ENCODE data around the gene MTRR. TPM values are rescaled to one million over a fixed set of nuclear protein-coding genes. Genes with fewer than 3 reads are reported as not detected.

Gene MTRR
- total and polyA plus RNA-seq, 9 of the 15 experiments (the other 6 are each of a cell fraction or from before 2014, with no cell fraction given): 39.3 to 84.6 (median 66.2) TPM

GRCh38 chr5:7868773-7869473, at the start of gene MTRR, which contains the start of gene FASTKD3 (continued):
- TF ChIP-seq HDAC3 (IDR thresholded peaks at IDR 0.05; ENCODE audit: borderline replicate concordance, partially characterized antibody): no peak
- peak; percentile 65 for TF ChIP-seq ATF1 (CRISPR knock-in tag; IDR thresholded peaks at IDR 0.05)
- peak; percentile 97 for TF ChIP-seq ATF1 (tag; IDR thresholded peaks at IDR 0.05)
- no peak for TF ChIP-seq BCOR (IDR thresholded peaks at IDR 0.05)
- TF ChIP-seq DDX20 (tag; IDR thresholded peaks at IDR 0.05; ENCODE audit: low read depth): no peak
- peak; percentile 42 to 80; a peak in 2 of 4 replicates for TF ChIP-seq MAZ (CRISPR knock-in tag; conservative IDR thresholded peaks at IDR 0.05 in 1 of 2, IDR thresholded peaks at IDR 0.05 in 1 of 2)
- TF ChIP-seq STAG1 (CRISPR knock-in tag; IDR thresholded peaks at IDR 0.05; ENCODE audit: borderline replicate concordance): no peak
- TF ChIP-seq NFRKB (IDR thresholded peaks at IDR 0.05; ENCODE audit: low read depth): no peak
- 0 out of 2 replicates have a peak, but pooled peaks have one; percentile 60 for TF ChIP-seq HMGXB4 (CRISPR knock-in tag; IDR thresholded peaks at IDR 0.05)
- peak; percentile 97 for TF ChIP-seq PCBP1 (IDR thresholded peaks at IDR 0.05; ENCODE audit: low read depth, low read length, poor library complexity, severe bottlenecking)
- TF ChIP-seq ATF6 (CRISPR knock-in tag; IDR thresholded peaks at IDR 0.05): peak; percentile 62; the same call in 1 of the 2 replicates
- peak; percentile 71 for TF ChIP-seq NCOA6 (IDR thresholded peaks at IDR 0.05)
- TF ChIP-seq PHF20 (IDR thresholded peaks at IDR 0.05; ENCODE audit: partially characterized antibody): peak; percentile 13
- TF ChIP-seq TRIM28 (IDR thresholded peaks at IDR 0.05): no peak
- TF ChIP-seq XRCC5 (IDR thresholded peaks at IDR 0.05; ENCODE audit: low read depth, low read length): peak; percentile 25; the same call in 1 of the 2 replicates
- TF ChIP-seq TOE1 (IDR thresholded peaks at IDR 0.05; ENCODE audit: borderline replicate concordance): peak; percentile 86
- TF ChIP-seq TOE1 (CRISPR knock-in tag; IDR thresholded peaks at IDR 0.05; ENCODE audit: borderline replicate concordance, low read depth): no peak
- peak; percentile 94; the same call in 1 of the 2 replicates for TF ChIP-seq PHF8 (IDR thresholded peaks at IDR 0.05; ENCODE audit: borderline replicate concordance, low read length)
- no peak for TF ChIP-seq ATF4 (CRISPR knock-in tag; IDR thresholded peaks at IDR 0.05)
- TF ChIP-seq PML (IDR thresholded peaks at IDR 0.05; ENCODE audit: low read length): peak; percentile 25; the same call in 1 of the 2 replicates
- no peak for TF ChIP-seq MECOM (CRISPR knock-in tag; IDR thresholded peaks at IDR 0.05)
- no peak for TF ChIP-seq MED1 (CRISPR knock-in tag; IDR thresholded peaks at IDR 0.05; ENCODE audit: borderline replicate concordance)
- 0 out of 2 replicates have a peak, but pooled peaks have one; percentile 11 for TF ChIP-seq SMARCE1 (IDR thresholded peaks at IDR 0.05)
- TF ChIP-seq NELFE (IDR thresholded peaks at IDR 0.05; ENCODE audit: insufficient read depth, insufficient read length): no peak

All from K562 (cell line).